Dermis blood vessel endothelial cell (primary cell): Measurements from ENCODE around the gene FAM47E. TPM values are rescaled to one million over a fixed set of nuclear protein-coding genes. Genes with fewer than 3 reads are reported as not detected.
"Not testable (repeated sequence)": the region's sequence is repeated elsewhere in the genome, so short reads cannot be mapped to it uniquely, and the experiment has no call there.

Experiments
- DNase-seq: peaks from one replicate; pipeline ENCODE4 v3.0.0; 2010
- total RNA-seq: library from RNA; depleted of rRNA; stranded (reverse); fragments of >200 nt; gene quantifications from 2 replicates; pipeline ENCODE4 v1.2.3, GENCODE V29; 2014

FAM47E gene
- total RNA-seq, 1 donor from 2014 or later: 0.17 TPM

GRCh38 chr4:76270244-76271175 is 19.0 kb downstream of the FAM47E start:
- no peak for DNase-seq

- no peak for DNase-seq
Measured at GRCh38 chr4:76271248-76271647, 19.7 kb downstream of the FAM47E start.

- no peak for DNase-seq
Measured at GRCh38 chr4:76272073-76272472, 20.6 kb downstream of the FAM47E start.

DNA sequence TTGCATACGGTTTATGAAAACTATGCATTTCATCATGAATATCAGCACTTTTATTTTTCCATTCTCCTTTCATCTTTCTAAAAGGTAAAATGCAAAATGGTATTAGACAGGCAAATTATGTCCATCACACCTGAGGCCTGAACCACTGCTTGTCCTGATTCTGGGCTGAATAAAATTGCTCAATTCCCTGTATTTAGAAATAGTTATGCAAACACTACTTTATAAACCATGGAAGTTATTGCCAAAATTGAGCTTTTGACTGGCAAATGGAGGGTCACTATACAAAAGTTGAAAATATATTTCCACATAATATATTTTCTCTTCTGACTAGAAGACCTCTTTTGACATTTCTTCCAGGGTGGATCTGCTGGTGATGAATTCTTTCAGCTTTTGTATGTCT is 21.1 kb downstream of the FAM47E start:
- DNase-seq: no peak

- DNase-seq: no peak
Measured at GRCh38 chr4:76272999-76273398, 21.5 kb downstream of the FAM47E start.

DNA sequence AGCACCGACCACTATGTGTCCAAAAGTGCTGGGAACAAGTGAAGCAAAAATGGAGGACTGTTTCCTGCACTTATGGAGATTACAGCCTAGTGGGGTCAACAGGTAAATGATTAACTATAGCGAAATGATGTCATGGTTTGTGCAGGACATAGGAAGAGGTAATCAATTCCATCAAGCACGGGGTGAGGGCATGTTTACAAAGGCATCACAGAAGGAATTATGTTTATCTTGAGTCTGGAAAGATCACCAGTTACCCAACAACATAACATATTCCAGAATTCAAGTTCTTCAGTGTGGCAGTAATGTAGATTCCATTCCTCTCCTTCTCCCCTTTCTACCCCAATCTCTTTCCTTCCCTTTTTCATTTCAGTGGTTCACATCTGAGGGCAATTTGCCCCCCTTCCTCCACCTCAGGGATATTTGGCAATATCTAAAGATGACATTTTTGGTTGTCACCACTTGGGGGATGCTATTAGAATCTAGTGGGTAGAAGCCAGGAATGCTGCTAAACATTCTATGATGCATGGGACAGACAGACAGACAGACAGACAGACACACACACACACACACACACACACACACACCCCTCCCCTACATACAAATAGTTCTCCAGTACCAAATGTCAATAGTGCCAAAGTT is 24.1 kb downstream of the FAM47E start:
- DNase-seq: no peak

DNA sequence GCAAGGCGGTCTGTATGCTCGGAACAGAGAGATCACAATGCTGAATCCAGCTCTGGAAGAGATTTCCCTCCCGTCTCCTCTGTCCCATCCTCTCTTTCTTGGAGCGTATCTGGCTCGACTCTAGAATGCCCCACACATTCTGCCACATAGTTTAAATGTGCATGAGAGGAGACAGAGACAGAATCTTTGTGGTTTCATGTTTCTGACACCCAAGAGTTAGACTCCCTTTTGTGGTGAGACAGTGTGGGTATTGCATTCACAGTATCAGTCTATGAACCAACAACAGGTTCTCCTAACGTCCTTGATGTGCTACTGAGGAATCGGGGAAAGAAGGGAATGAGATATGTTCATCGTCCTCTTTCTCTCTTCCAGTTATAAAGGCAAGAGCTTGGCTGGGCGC is 25.3 kb downstream of the FAM47E start:
- DNase-seq: no peak

- no peak for DNase-seq
Measured at GRCh38 chr4:76277667-76278066, 26.1 kb downstream of the FAM47E start.

GRCh38 chr4:76278583-76278982 is 27.1 kb downstream of the FAM47E start:
- no peak for DNase-seq

- no peak for DNase-seq
Measured at GRCh38 chr4:76279462-76279861, 27.9 kb downstream of the FAM47E start.

GRCh38 chr4:76280488-76281441 is 29.2 kb downstream of the FAM47E start:
- no peak for DNase-seq

DNA sequence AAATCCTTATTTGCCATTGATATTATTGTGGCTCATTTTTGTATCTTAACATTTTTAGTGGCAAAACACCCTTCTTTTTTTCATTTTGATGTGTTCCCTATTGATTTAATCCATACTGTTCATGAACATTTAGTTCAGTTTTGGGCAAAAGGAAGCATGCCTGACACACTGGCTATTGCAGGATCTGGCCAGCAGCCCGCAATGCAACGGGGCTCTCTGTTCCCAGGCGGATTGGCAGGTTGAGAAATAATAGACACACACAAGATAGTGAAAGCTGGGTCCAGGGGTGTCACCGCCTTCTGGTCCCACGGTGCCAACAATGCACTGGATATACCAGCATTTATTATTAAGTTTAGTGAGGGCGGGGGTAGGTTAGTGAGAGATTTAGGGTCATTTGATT is 30.1 kb downstream of the FAM47E start:
- DNase-seq: not testable (repeated sequence)

DNA sequence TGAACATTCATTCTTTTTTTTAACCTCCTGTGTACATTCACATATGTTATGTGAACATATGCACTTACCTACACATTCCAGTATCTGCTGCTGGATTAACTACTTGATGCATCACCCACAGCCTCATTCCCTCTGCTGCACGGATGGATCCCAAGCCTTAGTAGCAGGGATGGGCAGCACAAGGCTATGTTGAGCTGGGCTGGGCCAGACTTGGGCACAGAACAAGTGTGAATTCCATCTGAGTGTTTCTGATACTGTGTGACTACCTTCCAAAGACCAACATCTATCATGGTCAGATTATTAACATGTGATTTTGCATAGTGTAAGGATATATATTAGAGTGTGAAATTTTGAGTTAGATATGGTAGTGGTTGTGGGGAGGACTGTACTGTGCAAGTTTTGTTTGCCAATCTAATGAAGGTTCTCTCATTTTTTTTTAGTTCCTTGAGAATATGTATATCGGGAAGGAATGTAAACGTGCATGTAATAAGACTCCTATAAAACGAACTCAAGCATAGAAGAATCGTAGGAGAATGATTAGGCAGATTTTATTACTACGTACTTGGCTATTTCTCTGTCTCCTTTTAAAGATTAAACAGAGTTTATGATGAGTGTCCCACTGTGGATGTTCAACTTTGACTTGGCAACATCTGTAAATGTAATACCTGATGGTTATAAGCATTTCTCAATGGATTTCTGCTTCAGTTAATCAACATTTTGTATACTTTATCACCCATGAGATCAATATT is 31.6 kb downstream of the FAM47E start:
- no peak for DNase-seq

GRCh38 chr4:76283900-76284299 is 32.4 kb downstream of the FAM47E start:
- DNase-seq: no peak

DNA sequence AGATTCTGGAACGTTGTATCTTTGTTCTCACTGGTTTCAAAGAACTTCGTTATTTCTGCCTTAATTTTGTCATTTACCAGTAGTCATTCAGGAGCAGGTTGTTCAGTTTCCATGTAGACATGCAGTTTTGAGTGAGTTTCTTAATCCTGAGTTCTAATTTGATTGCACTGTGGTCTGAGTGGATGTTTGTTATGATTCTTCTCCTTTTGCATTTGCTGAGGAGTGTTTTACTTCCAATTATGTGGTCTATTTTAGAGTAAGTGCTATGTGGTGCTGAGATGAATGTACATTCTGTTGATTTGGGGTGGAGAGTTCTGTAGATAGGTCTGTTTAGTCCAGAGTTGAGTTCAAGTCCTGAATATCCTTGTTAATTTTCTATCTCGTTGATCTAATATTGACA is 36.3 kb downstream of the FAM47E start:
- DNase-seq: not testable (repeated sequence)

- no peak for DNase-seq
Measured at GRCh38 chr4:76292730-76293129, 41.2 kb downstream of the FAM47E start.

DNA sequence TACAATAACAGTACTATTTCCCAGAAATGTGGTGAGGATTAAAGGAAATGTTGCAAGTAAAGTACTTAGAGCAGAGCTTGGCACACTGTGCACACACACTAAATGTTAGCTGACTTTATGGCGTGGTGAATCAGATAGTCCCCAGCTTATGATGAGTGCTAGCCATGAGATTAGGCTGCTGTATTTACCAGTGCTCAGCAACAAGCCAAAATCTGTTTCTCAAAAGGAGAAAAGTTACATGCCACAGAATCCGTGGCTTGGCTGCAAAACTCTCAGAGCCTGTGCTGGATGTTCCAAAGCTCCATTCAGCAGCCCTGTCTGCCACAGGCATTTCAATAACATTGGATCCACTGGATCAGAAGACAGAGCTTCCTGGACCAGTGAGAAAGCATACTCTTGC is 42.3 kb downstream of the FAM47E start:
- DNase-seq: no peak

- no peak for DNase-seq
Measured at GRCh38 chr4:76296286-76296820, 44.8 kb downstream of the FAM47E start.

DNA sequence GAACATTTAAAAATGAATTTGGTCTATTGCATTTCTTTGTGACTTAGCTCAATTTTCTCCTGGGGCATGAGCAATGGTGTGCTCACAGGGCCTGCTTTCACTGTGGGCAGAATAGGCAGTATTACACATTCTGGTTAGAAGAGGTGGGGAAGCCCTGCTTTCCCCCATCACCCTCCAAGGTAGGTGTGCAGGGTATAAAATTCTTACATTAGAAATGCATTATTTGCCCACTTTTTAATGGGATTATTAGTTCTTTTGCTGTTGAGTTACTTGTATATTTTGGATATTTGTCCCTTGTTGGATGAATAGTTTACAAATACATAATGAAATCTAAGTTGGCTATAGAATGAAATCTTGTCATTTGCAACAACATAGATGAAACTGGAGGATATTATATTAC is 46.7 kb downstream of the FAM47E start:
- no peak for DNase-seq

- DNase-seq: no peak
Measured at GRCh38 chr4:76300012-76300411, 48.5 kb downstream of the FAM47E start.

- DNase-seq: no peak
Measured at GRCh38 chr4:76301068-76301774, 49.7 kb downstream of the FAM47E start.
